ENCODE measurements around the gene SCUBE3.

GRCh38 chr6:35291491-35291890, 77.7 kb downstream of the SCUBE3 start:
- no peak for TF ChIP-seq GATA3 (IDR thresholded peaks at IDR 0.05; ENCODE audit: low read depth, low read length)
- TF ChIP-seq GATA2 (IDR thresholded peaks at IDR 0.05; ENCODE audit: low read depth, low read length), result no peak
